Airway epithelial cell (primary cell): ENCODE data around the gene PJVK. TPM values are rescaled to one million over a fixed set of nuclear protein-coding genes. Genes with fewer than 3 reads are reported as not detected.

Source experiments
- total RNA-seq: library from RNA; depleted of rRNA; stranded (reverse); fragments of >200 nt; gene quantifications from 2 replicates; pipeline ENCODE4 v1.2.3, GENCODE V29; 2015

Gene PJVK, protein sequence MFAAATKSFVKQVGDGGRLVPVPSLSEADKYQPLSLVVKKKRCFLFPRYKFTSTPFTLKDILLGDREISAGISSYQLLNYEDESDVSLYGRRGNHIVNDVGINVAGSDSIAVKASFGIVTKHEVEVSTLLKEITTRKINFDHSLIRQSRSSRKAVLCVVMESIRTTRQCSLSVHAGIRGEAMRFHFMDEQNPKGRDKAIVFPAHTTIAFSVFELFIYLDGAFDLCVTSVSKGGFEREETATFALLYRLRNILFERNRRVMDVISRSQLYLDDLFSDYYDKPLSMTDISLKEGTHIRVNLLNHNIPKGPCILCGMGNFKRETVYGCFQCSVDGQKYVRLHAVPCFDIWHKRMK
- total RNA-seq = 0.74 and 0.78 TPM in 2 replicates

DNA sequence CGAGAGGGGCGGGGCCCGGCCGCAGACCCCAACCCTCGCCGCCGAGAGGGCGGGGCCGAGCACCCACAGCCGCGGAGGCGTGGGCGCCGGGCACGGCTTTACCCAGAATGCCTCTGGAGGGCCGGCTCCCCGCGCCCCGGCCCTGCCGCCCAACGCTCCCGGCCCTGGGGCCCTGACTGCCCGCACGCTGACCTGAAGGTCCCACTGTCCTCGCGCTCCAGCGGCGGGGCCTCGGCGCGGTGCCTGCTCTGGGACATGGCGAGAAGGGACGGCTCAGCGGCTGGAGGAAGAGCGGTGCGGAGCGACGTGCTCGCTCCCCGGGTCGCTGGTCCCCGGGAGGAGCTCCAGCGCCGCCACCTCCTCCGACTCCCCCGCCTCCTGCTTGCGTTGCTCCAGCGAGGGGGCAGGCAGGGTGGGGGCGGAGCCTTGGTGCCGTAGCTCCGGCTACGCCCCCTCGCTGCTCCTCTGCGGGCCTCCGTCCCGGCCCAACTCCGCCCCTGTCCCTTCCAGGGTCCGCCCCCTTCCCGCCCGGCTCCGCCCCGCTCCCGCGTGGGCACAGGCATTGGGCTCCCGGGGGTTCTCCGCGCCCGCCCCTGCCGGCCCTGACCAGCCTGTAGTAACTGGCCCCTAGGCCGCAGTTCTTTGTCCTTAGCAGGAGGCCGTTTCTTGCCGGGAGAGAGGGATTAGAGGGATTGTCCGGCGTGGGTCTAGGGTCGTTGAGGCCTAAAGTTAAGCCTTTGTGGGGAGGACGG is at the start of gene PJVK, which contains the start of gene PRKRA:
Gene PJVK (plus strand): TSS at position 605 of the 752 bp plus-strand sequence. CDS start 2,032 bp downstream, outside the sequence.
Gene PRKRA (minus strand): TSS at position 402 of the 752 bp plus-strand sequence. CDS start 145 bp downstream, at position 257.

DNA sequence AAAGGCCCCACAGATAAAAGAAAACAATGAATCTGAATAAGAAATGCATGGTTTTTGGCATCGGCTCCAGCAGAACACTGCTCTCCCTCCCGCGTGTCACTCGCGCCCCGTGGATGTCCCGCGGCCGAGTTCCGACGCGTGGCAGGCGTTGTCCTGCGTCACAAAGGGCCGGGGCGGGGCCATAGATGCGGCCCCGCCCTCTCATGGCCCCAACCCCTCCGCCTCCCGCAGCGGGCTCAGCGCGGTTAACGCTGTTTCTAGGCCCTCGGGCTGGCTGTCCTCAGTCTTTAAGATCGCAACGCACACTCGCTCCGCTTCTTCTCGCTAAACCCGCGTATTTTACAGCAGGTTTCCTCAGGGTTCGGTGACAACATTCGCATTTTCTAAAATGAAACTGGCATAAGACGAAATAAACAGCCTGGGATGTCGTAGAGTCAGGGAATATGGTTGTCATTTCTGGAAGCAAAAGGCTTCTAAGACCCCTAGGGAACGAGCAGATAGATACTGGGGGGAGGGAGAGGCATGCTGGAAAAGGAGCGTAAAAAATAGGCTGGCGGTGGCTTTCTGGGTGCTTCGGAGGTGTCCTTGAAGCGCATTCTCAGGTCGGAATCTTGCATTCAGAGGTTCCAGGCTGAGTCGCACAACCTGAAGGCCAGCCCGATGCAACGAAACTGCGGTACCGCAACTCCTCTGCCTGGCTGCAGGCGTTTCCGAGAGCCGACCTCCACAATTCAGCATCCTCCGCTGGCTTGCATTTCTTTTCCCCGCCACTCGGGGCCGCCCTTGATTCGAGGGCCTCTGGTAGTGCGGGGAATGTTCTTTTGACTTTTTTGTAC is 27.5 kb downstream of the PJVK start, which contains the start of gene FKBP7:
Gene FKBP7 (minus strand): TSS at position 162 of the 836 bp plus-strand sequence. CDS start 101 bp downstream, at position 61.

DNA sequence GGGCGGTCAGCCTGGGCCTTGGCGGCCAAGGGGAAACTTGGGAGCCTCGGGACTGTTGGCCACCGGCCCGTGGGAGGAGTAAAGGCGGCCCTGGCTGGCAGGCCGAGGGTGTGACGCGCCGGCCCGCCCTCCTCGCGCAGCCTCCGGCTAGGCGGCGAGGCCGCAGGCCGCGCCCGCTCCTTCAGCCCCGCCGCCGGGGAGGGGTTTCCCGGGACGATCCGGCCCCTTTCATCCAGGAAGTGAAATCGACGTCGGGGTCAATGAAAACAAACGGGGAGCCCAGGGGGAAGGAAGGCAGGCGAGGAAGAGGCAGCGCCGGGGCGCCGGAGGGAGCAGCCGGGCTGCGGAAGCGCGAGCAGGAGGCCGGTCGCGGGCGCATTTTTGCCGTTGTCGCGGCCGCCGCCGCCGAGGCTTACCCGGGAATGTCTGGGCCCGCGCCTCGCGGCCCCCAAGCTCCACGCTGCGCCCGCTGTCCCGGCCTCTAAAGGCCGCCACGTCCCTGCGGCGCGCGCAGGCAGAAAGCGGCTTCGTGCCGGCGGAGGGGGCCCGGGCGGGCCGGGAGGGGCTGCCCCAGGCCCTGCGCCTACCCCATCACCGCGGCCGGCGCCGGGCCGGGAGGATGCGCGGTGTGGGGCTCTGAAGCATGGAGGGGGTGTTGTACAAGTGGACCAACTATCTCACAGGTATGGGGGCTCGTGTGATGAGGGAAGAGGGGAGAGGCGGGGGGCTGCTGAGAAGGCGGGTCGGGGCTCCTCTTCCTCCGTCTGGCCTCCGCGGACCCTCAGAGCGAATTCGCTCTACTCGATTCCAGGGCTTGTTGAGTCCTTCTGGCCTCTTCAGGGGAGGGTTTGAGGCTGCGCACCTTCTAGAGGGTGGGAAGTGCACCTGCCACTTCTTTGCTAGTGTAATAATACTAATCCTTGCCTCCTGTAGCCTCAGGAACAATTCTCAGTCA is 29.3 kb downstream of the PJVK start, which contains the start of gene PLEKHA3:
Gene PLEKHA3 (plus strand): TSS at position 231 of the 955 bp plus-strand sequence. CDS start 413 bp downstream, at position 644.

Other genes with a start within 250 kb of the PJVK start
- 39.3 and 41.2 TPM in 2 replicates for gene PRKRA, start 203 bp upstream of the PJVK start, total RNA-seq
- 6.0 and 6.9 TPM in 2 replicates for gene FKBP7, start 27.2 kb downstream of the PJVK start, total RNA-seq
- 1.5 and 3.9 TPM in 2 replicates for gene PLEKHA3, start 29.1 kb downstream of the PJVK start, total RNA-seq